Measurements from ENCODE around the gene MS4A14.
"Not testable (repeated sequence)": the region's sequence is repeated elsewhere in the genome, so short reads cannot be mapped to it uniquely, and the experiment has no call there.

The MS4A14 gene

GRCh38 chr11:60420015-60420414 lies 23.8 kb downstream of the MS4A14 start:
- no peak for DNase-seq
- no peaks in the 10 kb centered on the region for H3K36me3 Mint-ChIP-seq (ENCODE audit: insufficient read depth)

DNA sequence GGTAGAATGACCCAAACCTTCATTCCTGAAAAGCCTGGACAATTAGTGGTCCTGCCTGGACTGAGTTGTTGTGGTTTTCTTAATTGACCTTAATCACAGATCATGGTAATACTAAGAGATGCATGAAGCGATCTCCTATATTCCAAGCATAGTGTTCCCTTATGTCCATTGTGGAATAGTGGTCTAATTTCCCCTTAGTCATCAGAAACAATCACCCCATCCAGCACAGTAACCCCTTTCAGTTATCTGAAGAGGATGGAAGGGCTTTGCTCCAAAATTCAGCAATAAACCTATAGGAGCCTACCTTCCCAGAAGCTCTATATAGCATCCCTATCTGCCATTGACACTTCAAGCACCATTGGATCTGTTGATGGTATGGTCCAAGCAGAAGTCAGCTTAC lies 26.4 kb downstream of the MS4A14 start:
- Mint-ChIP-seq H3K27me3 (peaks cover 24 to 37% of the 10 kb centered on the region in 2 donors), H3K27ac (no peak overlapping the region), H3K4me3 (no peak overlapping the region), H3K36me3 (ENCODE audit: insufficient read depth) (no peaks in the 10 kb centered on the region), H3K9me3 (peaks cover 0 to 7% of the 10 kb centered on the region in 2 donors), H3K4me1 (ENCODE audit: low read depth in 2 of 2) (no peaks in the 10 kb centered on the region)
- no peak for ATAC-seq (replicated peaks)
- no peak for DNase-seq

More at GRCh38 chr11:60420015-60420414, 23.8 kb downstream of the MS4A14 start:
- H3K27ac Mint-ChIP-seq: no peak overlapping the region
- peaks cover 0 to 7% of the 10 kb centered on the region in 2 donors for H3K9me3 Mint-ChIP-seq
- no peaks in the 10 kb centered on the region for H3K4me1 Mint-ChIP-seq (ENCODE audit: low read depth in 2 of 2)
- H3K4me3 Mint-ChIP-seq: no peak overlapping the region
- peaks cover 22 to 37% of the 10 kb centered on the region in 2 donors for H3K27me3 Mint-ChIP-seq
- ATAC-seq (replicated peaks): no peak

DNA sequence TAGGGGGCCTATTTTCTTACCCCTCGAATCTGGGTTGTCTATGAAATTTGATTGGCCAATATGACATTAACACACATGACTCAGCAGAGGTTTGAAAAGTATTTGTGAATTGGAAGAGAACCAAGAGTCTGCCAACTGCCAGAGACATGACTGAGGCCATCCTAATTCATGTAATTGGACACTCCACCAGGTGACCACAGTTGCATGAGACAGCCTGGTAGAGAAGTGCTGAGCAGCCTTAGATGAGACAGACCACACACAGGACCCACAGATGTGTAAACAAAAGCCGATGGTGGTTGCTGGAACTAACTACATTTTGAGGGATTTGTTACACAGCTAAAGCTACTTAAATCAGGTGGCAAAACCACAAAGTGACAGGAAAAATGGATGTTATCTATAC lies 32.3 kb downstream of the MS4A14 start:
- DNase-seq: no peak
- Mint-ChIP-seq H3K27me3 (peaks cover 50 to 62% of the 10 kb centered on the region in 2 donors), H3K36me3 (ENCODE audit: insufficient read depth) (no peaks in the 10 kb centered on the region), H3K27ac (no peak overlapping the region), H3K4me1 (ENCODE audit: low read depth in 2 of 2) (no peaks in the 10 kb centered on the region), H3K4me3 (no peak overlapping the region), H3K9me3 (no peaks in the 10 kb centered on the region)
- no peak for ATAC-seq (replicated peaks)

GRCh38 chr11:60429272-60429671 lies 33.0 kb downstream of the MS4A14 start, which contains the start of gene MS4A5:
TSS of gene MS4A5 (plus strand) at chr11:60429572. CDS start at chr11:60429675, 103 bp downstream.
- Mint-ChIP-seq H3K27ac (no peak within 1 kb of the TSS), H3K4me1 (ENCODE audit: low read depth in 2 of 2) (no peaks in the 10 kb centered on the region), H3K9me3 (no peaks in the 10 kb centered on the region), H3K36me3 (ENCODE audit: insufficient read depth) (no peaks in the 10 kb centered on the region), H3K4me3 (no peak within 1 kb of the TSS), H3K27me3 (peaks cover 50 to 68% of the 10 kb centered on the region in 2 donors)
- DNase-seq (no peak), ATAC-seq (replicated peaks) (no peak)

DNA sequence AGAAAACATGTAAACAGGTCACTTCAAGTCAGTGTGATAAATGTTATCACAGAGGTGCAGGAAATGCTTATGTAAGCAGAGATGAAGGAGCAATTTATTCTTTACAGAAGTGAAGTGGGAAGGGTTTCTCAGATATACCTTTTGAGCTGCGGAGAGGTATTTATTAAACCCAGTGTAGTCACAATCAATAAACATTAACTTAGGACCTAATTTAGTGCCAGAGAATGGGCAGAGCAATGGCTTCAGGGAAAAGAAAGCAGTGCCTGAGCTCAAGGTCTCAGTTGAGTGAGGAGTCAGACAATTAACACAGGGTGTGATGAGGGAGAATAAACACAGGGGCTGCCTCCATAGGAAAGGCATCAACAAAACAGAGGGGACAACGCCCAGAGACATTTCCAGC lies 35.0 kb downstream of the MS4A14 start:
- H3K4me1 Mint-ChIP-seq (ENCODE audit: low read depth in 2 of 2): no peaks in the 10 kb centered on the region
- ATAC-seq (replicated peaks): no peak

DNA sequence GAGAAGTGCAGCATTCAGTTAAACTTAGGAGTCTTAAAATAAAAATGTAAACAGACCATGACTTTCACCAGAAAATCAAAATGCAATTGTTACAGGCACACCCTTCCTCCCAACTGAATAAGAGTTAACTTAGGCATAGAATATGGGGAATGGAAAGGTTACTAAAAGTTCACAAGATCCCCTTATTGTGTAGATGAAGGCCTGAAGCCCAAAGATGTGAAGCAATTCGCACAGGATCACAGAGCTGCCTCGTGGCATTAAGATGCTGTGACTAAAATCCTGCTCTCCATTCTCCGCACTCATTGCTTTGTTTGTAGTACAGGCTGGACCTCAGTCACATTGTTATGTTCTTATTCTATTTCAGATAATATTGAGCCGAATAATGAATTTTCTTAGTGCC lies 37.1 kb downstream of the MS4A14 start:
- H3K36me3 Mint-ChIP-seq (ENCODE audit: insufficient read depth): no peaks in the 10 kb centered on the region
- H3K9me3 Mint-ChIP-seq: no peaks in the 10 kb centered on the region
- ATAC-seq (replicated peaks) (no peak), DNase-seq (no peak)
- peaks cover 21 to 38% of the 10 kb centered on the region in 2 donors for H3K27me3 Mint-ChIP-seq
- H3K4me3 Mint-ChIP-seq: no peak overlapping the region
- no peak overlapping the region for H3K27ac Mint-ChIP-seq
- no peaks in the 10 kb centered on the region for H3K4me1 Mint-ChIP-seq (ENCODE audit: low read depth in 2 of 2)

More for the DNA sequence above, 35.0 kb downstream of the MS4A14 start:
- no peaks in the 10 kb centered on the region for H3K9me3 Mint-ChIP-seq
- no peak for DNase-seq
- H3K4me3 Mint-ChIP-seq: no peak overlapping the region
- no peak overlapping the region for H3K27ac Mint-ChIP-seq
- H3K27me3 Mint-ChIP-seq: peaks cover 35 to 52% of the 10 kb centered on the region in 2 donors
- no peaks in the 10 kb centered on the region for H3K36me3 Mint-ChIP-seq (ENCODE audit: insufficient read depth)

DNA sequence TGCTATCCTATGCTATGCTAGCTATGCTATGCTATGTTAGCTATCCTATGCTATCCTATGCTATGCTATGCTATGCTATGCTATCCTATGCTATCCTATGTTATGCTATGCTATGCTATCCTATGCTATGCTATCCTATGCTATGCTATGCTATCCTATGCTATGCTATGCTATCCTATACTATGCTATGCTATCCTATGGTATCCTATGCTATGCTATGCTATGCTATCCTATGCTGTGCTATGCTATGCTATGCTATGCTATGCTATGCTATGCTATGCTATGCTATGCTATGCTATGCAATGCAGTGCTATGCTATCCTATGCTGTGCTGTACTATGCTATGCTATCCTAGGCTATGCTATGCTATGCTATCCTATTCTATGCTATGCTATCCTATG lies 50.8 kb downstream of the MS4A14 start:
- peak overlapping the region; percentile 84 to 85 for H3K4me3 Mint-ChIP-seq
- H3K4me1 Mint-ChIP-seq (ENCODE audit: low read depth in 2 of 2): peaks cover 10 to 18% of the 10 kb centered on the region in 2 donors
- H3K9me3 Mint-ChIP-seq: no peaks in the 10 kb centered on the region
- H3K36me3 Mint-ChIP-seq (ENCODE audit: insufficient read depth): no peaks in the 10 kb centered on the region
- H3K27ac Mint-ChIP-seq: peak overlapping the region; percentile 94
- no peaks in the 10 kb centered on the region for H3K27me3 Mint-ChIP-seq
- DNase-seq (no peak), ATAC-seq (replicated peaks) (no peak)

DNA sequence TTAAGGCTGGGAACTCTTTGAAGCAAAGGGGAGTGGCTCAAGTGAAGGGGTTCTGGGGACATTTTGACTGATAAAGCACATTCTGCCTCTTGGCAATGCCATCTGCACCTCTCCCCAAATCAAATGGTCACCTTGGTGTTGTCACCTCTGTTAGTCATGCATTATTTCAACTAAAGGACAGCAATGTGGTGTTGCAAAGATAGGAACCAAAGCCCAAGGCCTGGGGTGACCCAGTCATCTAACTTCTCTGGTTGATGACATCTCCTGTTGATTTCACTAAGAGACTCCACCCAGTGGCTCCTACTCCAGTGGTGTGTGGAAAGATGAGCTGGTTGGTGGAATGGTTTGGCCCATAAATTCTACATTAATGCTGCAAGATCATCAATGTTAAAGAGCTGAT lies 51.6 kb downstream of the MS4A14 start:
- Mint-ChIP-seq H3K27ac (peak overlapping the region; percentile 47 to 94), H3K4me1 (ENCODE audit: low read depth in 2 of 2) (peaks cover 10 to 18% of the 10 kb centered on the region in 2 donors), H3K27me3 (no peaks in the 10 kb centered on the region), H3K36me3 (ENCODE audit: insufficient read depth) (no peaks in the 10 kb centered on the region), H3K9me3 (no peaks in the 10 kb centered on the region), H3K4me3 (no peak overlapping the region)
- ATAC-seq (replicated peaks) (no peak), DNase-seq (no peak)

GRCh38 chr11:60451185-60451584 lies 54.9 kb downstream of the MS4A14 start:
- H3K27ac Mint-ChIP-seq; H3K4me3 Mint-ChIP-seq; ATAC-seq (replicated peaks); H3K36me3 Mint-ChIP-seq (ENCODE audit: insufficient read depth); H3K9me3 Mint-ChIP-seq; H3K27me3 Mint-ChIP-seq; DNase-seq: not testable (repeated sequence)
- peaks cover 21 to 23% of the 10 kb centered on the region in 2 donors for H3K4me1 Mint-ChIP-seq (ENCODE audit: low read depth in 2 of 2)

DNA sequence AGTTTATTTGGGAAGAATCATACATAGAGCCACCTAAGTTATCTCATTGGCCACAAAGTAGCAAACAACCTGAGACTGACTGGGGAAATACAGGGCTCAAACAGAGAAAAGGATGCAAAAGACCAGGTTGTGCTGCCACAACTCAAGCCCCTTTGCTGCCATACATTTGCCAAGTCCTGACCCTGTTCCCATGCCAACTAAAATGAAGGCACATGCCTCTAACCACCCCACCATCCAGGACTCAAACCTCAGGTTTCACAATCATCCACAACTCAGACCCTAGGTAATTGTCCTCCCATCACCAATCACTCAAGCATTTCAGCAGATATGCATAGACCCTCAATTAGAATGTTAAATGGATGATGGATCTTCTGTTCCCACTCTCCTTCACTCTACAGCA lies 58.0 kb downstream of the MS4A14 start:
- Mint-ChIP-seq H3K27me3 (peaks cover 7 to 13% of the 10 kb centered on the region in 2 donors), H3K36me3 (ENCODE audit: insufficient read depth) (peaks cover 4% of the 10 kb centered on the region), H3K9me3 (no peaks in the 10 kb centered on the region), H3K4me3 (peak overlapping the region in 1 of 2 donors; percentile 60), H3K4me1 (ENCODE audit: low read depth in 2 of 2) (peaks cover 24 to 28% of the 10 kb centered on the region in 2 donors), H3K27ac (peak overlapping the region in 1 of 2 donors; percentile 93)
- DNase-seq: no peak
- ATAC-seq (replicated peaks): no peak

GRCh38 chr11:60455531-60456042 lies 59.3 kb downstream of the MS4A14 start, which contains the start of gene MS4A1:
TSS of gene MS4A1 (plus strand) at chr11:60455847. CDS start at chr11:60462375, 6,528 bp downstream.
- ATAC-seq (replicated peaks): peak; percentile 97
- peak within 1 kb of the TSS; percentile 46 to 60 for H3K4me3 Mint-ChIP-seq

DNA sequence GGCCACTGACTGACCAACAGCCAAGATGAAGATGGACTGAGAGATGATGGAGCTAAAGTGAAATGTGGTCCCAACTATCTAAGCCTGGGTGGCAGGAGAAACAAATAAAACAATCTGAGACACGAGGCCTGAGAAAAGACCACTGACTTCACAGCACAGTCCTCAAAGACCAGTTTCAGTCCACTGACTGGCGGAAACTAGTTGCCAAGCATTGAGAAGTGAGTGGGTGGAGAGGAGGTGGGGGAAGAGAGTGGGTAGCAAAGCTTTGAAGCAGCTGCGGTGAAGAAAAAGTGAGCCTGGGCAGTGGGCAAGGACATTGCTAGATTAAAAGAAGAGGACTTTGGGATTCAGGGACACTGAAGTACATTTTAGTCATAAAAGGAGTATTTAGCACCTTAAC lies 61.3 kb downstream of the MS4A14 start:
- ATAC-seq (replicated peaks) (no peak), DNase-seq (no peak)
- Mint-ChIP-seq H3K27ac (peak overlapping the region; percentile 7 to 59), H3K36me3 (ENCODE audit: insufficient read depth) (peaks cover 4% of the 10 kb centered on the region), H3K9me3 (no peaks in the 10 kb centered on the region), H3K4me3 (peak overlapping the region; percentile 11 to 60), H3K4me1 (ENCODE audit: low read depth in 2 of 2) (peaks cover 24 to 28% of the 10 kb centered on the region in 2 donors), H3K27me3 (peaks cover 7 to 14% of the 10 kb centered on the region in 2 donors)

More at GRCh38 chr11:60455531-60456042, 59.3 kb downstream of the MS4A14 start, which contains the start of gene MS4A1:
- Mint-ChIP-seq H3K27ac (peak within 1 kb of the TSS; percentile 59 to 93), H3K36me3 (ENCODE audit: insufficient read depth) (peaks cover 4% of the 10 kb centered on the region), H3K9me3 (no peaks in the 10 kb centered on the region), H3K4me1 (ENCODE audit: low read depth in 2 of 2) (peaks cover 24 to 28% of the 10 kb centered on the region in 2 donors), H3K27me3 (peaks cover 7 to 13% of the 10 kb centered on the region in 2 donors)
- peak; percentile 10 to 24 (median 12) for DNase-seq

DNA sequence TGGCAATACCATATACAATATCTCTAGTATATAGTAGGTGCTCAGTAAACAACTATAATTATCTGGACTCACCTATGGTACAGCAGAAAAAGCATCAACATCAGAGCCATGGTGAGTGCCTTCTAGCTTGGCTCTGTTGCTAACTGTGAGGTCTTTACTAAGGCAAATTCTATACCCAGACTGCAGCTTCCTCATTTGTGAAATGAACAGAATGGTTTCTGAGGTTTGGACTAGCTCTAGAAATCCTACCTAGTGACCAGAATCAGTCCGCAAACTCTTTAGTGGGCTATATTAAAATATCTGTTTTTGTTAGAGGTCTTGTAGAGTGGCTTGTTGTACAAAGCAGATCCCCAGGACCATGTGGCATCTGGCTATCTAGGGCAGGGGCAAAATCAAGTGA lies 63.1 kb downstream of the MS4A14 start:
- DNase-seq (no peak), ATAC-seq (replicated peaks) (no peak)
- no peaks in the 10 kb centered on the region for H3K9me3 Mint-ChIP-seq
- peaks cover 24 to 27% of the 10 kb centered on the region in 2 donors for H3K4me1 Mint-ChIP-seq (ENCODE audit: low read depth in 2 of 2)
- H3K4me3 Mint-ChIP-seq: no peak overlapping the region
- no peak overlapping the region for H3K27ac Mint-ChIP-seq
- H3K27me3 Mint-ChIP-seq: peaks cover 7 to 21% of the 10 kb centered on the region in 2 donors
- peaks cover 9% of the 10 kb centered on the region for H3K36me3 Mint-ChIP-seq (ENCODE audit: insufficient read depth)

Measured in effector memory CD8-positive, alpha-beta T cell (primary cell).